NCI-H2029 (cell line): ENCODE data around the gene CDS1.
"Not testable (repeated sequence)": the region's sequence is repeated elsewhere in the genome, so short reads cannot be mapped to it uniquely, and the experiment has no call there.

Source experiments
- DNase-seq: peaks from one replicate; lab custom pipeline; 2025; lab: John Stamatoyannopoulos, UW

CDS1 gene

DNA sequence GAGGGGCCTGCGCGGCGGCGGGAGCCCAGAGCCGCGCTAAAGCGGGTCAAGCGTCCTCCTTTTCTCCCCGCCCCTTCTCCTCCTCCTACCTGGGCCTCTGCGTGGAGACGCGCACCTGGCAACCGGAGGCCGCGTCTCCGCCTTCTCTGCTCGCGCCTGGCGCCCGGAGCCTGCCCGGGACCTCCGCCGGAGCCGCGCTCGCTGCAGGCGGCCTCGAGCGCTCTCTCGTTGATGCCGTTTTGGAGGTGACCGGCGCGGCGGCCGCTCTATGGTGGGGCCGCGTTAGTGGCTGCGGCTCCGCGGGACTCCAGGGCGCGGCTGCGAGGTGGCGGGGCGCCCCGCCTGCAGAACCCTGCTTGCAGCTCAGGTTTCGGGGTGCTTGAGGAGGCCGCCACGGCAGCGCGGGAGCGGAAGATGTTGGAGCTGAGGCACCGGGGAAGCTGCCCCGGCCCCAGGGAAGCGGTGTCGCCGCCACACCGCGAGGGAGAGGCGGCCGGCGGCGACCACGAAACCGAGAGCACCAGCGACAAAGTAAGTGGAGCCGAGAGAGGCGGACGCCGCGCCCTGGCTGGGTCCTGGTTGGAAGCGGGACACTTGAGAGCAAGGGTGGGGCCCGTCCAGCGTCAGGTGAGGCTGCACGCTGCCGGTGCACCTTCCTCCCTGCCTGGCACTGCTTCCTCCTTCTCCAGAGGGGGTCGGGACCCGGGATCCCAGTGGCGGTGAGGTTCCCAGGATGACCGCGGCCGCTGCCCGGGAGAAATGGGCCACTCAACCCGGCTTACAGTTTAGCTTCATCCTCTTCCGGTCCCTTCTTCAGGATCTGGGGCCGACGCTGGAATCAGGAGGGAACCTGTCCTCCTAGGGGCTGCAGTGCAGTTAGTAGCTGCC, at the start of gene CDS1:
CDS1 (plus strand) TSS at position 140 of the 888 bp plus-strand sequence; CDS start at position 415, 275 bp downstream.
- peak; percentile 79 for DNase-seq

- no peak for DNase-seq
Measured at GRCh38 chr4:84535901-84536300, 47.0 kb upstream of the CDS1 start.

DNA sequence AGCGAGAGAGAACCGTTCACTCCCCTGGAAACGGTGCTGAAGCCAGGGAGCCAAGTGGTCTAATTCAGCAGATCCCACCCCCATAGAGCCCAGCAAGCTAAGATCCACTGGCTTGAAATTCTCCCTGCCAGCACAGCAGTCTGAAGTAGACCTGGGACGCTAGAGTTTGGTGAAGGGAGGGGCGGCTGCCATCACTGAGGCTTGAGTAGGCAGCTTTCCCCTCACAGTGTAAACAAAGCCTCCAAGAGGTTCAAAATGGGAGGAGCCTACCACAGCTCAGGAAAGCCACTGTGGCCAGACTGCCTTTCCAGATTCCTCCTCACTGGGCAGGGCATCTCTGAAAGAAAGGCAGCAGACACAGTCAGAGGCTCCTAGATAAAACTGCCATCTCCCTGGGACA, 37.8 kb upstream of the CDS1 start:
- DNase-seq, result no peak

- DNase-seq, result no peak
Measured at GRCh38 chr4:84547211-84547610, 35.7 kb upstream of the CDS1 start.

DNA sequence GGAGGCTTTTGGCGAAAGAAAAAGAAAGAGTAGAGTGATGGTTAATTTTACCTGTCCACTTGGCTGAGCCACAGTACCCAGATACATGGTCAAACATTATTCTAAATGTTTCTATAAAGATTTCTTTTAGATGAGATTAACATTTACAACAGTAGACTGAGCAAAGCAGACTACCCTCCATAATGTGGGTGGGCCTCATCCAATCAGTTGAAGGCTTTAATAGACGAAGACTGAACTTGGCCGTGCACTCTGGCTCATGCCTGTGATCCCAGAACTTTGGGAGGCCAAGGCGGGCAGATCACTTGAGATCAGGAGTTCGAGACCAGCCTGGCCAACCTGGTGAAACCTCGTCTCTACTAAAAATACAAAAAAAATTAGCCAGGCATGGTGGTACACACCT, 33.7 kb upstream of the CDS1 start:
- not testable (repeated sequence) for DNase-seq

GRCh38 chr4:84562156-84562555, 20.8 kb upstream of the CDS1 start:
- DNase-seq, result no peak

GRCh38 chr4:84563002-84563401, 19.9 kb upstream of the CDS1 start:
- no peak for DNase-seq

DNA sequence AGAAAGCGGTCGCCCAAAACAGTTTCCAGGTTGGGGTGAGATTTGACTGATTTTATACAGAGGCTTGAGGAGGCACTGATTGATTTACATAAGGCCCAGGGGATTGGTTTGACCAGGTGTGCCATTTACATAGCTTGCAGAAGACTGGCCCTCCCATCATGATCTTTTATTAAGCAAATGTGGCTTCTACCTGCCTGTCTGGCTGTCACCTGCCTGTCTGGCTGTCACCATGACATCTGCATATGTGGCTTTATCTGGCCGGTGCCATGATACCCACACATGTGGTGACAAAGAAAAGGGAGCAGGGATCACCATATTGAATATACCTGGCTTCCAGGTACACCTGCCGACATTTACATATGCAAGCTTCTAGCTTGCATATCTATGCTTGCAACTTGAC, 17.0 kb upstream of the CDS1 start:
- DNase-seq, result no peak

GRCh38 chr4:84568496-84568895, 14.4 kb upstream of the CDS1 start:
- DNase-seq, result no peak

GRCh38 chr4:84569009-84569408, 13.9 kb upstream of the CDS1 start:
- no peak for DNase-seq

GRCh38 chr4:84573385-84574068, 9.4 kb upstream of the CDS1 start:
- DNase-seq, result no peak

- no peak for DNase-seq
Measured at GRCh38 chr4:84574069-84574720, 8.7 kb upstream of the CDS1 start.

- peak; percentile 1 for DNase-seq
Measured at GRCh38 chr4:84578540-84579402, 4.2 kb upstream of the CDS1 start.

GRCh38 chr4:84579403-84579776, 3.5 kb upstream of the CDS1 start:
- no peak for DNase-seq

GRCh38 chr4:84582302-84582987, 482 bp upstream of the CDS1 start:
- peak; percentile 79 for DNase-seq

GRCh38 chr4:84583876-84584380, 1.0 kb downstream of the CDS1 start:
- DNase-seq, result no peak

DNA sequence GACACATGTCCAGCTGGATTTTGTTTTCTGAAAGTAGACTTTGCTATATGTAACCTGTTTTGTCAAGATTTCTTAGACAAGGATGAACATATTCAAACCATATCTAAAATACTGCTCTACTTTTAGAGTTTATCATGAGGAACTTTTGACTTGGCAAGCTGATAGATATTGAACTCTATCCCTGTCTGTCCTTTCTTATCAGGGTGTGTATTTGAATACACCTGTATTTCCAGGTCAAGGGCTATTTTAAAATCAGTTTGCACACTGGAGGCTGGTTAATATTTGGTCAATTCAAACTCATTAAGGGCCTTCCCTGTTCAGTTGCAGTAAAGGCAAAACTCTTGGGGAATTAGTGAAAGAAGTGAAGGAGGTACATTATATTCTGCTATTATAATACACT, 2.3 kb downstream of the CDS1 start:
- no peak for DNase-seq

- DNase-seq, result no peak
Measured at GRCh38 chr4:84594724-84595123, 11.8 kb downstream of the CDS1 start.

GRCh38 chr4:84596826-84597225, 13.9 kb downstream of the CDS1 start:
- DNase-seq, result peak; percentile 36

DNA sequence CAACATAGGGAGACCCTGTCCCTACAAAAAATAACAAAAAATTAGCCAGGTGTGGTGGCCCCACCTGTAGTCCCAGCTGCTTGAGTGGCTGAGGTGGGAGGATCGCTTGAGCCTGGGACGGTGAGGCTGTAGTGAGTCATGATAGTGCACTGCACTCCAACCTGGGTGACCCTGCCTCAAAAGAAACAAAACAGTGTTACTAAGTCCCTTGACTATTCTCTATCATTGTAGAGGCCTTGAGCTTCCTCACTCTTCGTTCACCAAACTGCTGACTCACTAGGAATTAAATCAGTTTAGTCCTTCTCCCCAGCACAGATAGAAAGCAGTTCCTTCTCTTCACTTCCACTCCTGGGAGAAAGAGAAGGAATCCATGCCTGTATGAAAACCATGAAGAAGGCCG, 14.5 kb downstream of the CDS1 start:
- DNase-seq, result no peak

GRCh38 chr4:84606645-84607044, 23.7 kb downstream of the CDS1 start:
- DNase-seq, result no peak
